ENCODE data around the gene SNTN.

The SNTN gene

DNA sequence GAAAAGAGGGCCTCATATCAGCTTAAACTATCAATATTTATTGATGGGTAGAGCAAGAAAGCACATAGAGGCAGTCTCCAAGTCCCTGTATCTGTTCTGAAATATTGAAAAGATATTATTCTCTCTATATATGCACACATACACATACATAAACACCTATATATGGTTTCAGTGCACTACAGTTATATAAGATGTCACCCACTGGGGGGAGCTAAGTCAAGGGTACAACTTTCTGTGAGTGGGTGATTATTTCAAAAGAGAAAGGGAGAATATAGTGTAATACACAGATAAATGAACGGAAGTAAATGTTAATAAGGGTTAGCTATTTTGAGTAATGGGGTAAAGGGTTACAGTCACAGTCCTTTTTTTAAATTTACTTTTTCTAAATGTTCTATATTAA lies 8.8 kb downstream of the SNTN start:
- H4K20me1 ChIP-seq (ENCODE audit: low read depth, low read length): no peaks in the 10 kb centered on the region
- no peaks in the 10 kb centered on the region for H3F3A ChIP-seq (ENCODE audit: insufficient read depth)
- no peak overlapping the region for H3K4me2 ChIP-seq (ENCODE audit: low read depth, low read length, poor library complexity, severe bottlenecking)
- H3K9me2 ChIP-seq (replicated peaks; ENCODE audit: insufficient read depth, low read length): no peaks in the 10 kb centered on the region; the same call in 1 of the 2 replicates
- no peaks in the 10 kb centered on the region for H3K27me3 ChIP-seq (ENCODE audit: low read length)
- no peak overlapping the region for H2AFZ ChIP-seq (ENCODE audit: low read depth, low read length, severe bottlenecking)
- H3K9ac ChIP-seq (ENCODE audit: low read length): no peak overlapping the region
- no peaks in the 10 kb centered on the region for H3K9me3 ChIP-seq (ENCODE audit: insufficient read depth, low read length)
- no peaks in the 10 kb centered on the region for H3K36me3 ChIP-seq (ENCODE audit: low read length)
- H3K27ac ChIP-seq (ENCODE audit: low read depth, low read length): no peak overlapping the region
- H3K79me2 ChIP-seq (ENCODE audit: insufficient read depth, low read length): no peaks in the 10 kb centered on the region
- TF ChIP-seq, protein P1, sequence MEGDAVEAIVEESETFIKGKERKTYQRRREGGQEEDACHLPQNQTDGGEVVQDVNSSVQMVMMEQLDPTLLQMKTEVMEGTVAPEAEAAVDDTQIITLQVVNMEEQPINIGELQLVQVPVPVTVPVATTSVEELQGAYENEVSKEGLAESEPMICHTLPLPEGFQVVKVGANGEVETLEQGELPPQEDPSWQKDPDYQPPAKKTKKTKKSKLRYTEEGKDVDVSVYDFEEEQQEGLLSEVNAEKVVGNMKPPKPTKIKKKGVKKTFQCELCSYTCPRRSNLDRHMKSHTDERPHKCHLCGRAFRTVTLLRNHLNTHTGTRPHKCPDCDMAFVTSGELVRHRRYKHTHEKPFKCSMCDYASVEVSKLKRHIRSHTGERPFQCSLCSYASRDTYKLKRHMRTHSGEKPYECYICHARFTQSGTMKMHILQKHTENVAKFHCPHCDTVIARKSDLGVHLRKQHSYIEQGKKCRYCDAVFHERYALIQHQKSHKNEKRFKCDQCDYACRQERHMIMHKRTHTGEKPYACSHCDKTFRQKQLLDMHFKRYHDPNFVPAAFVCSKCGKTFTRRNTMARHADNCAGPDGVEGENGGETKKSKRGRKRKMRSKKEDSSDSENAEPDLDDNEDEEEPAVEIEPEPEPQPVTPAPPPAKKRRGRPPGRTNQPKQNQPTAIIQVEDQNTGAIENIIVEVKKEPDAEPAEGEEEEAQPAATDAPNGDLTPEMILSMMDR (IDR thresholded peaks at IDR 0.05; ENCODE audit: insufficient read depth, low read length, poor library complexity, severe bottlenecking): no peak
- TF ChIP-seq EZH2phosphoT487 (conservative IDR thresholded peaks at IDR 0.05; ENCODE audit: low read length): no peak
- no peak overlapping the region for H3K4me3 ChIP-seq (ENCODE audit: insufficient read depth, low read length, poor library complexity, severe bottlenecking)

DNA sequence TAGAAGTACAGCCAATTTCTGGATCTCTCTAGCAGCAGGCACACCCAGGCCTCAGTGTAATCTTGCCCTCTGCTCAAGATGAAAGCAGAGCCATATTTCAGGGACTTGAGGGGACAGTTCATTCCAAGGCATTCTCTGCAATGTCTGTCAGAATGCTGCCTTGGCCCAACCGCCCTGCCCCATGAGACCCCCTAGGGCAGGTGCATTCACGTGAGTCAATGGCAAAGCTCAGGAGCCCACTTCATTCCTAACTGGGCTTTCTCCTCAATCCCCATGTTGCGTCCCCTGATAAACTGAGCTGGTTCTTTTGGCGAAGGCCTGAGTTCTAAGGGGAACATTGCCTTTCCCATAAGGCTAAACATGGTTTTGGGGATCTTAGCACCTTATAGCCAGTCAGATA lies 9.5 kb downstream of the SNTN start:
- H3K27me3 ChIP-seq (ENCODE audit: low read length): no peaks in the 10 kb centered on the region
- no peak overlapping the region for H3K4me2 ChIP-seq (ENCODE audit: low read depth, low read length, poor library complexity, severe bottlenecking)
- no peak overlapping the region for H3K27ac ChIP-seq (ENCODE audit: low read depth, low read length)
- no peaks in the 10 kb centered on the region for H4K20me1 ChIP-seq (ENCODE audit: low read depth, low read length)
- no peaks in the 10 kb centered on the region for H3K36me3 ChIP-seq (ENCODE audit: low read length)
- no peak overlapping the region for H2AFZ ChIP-seq (ENCODE audit: low read depth, low read length, severe bottlenecking)
- H3K9me2 ChIP-seq (replicated peaks; ENCODE audit: insufficient read depth, low read length): no peaks in the 10 kb centered on the region; the same call in 1 of the 2 replicates
- no peak overlapping the region for H3K9ac ChIP-seq (ENCODE audit: low read length)
- no peak overlapping the region for H3K4me3 ChIP-seq (ENCODE audit: insufficient read depth, low read length, poor library complexity, severe bottlenecking)
- H3K9me3 ChIP-seq (ENCODE audit: insufficient read depth, low read length): no peaks in the 10 kb centered on the region
- no peaks in the 10 kb centered on the region for H3F3A ChIP-seq (ENCODE audit: insufficient read depth)
- no peak for TF ChIP-seq EZH2phosphoT487 (conservative IDR thresholded peaks at IDR 0.05; ENCODE audit: low read length)
- TF ChIP-seq, protein P1 (IDR thresholded peaks at IDR 0.05; ENCODE audit: insufficient read depth, low read length, poor library complexity, severe bottlenecking): no peak
- no peaks in the 10 kb centered on the region for H3K79me2 ChIP-seq (ENCODE audit: insufficient read depth, low read length)

DNA sequence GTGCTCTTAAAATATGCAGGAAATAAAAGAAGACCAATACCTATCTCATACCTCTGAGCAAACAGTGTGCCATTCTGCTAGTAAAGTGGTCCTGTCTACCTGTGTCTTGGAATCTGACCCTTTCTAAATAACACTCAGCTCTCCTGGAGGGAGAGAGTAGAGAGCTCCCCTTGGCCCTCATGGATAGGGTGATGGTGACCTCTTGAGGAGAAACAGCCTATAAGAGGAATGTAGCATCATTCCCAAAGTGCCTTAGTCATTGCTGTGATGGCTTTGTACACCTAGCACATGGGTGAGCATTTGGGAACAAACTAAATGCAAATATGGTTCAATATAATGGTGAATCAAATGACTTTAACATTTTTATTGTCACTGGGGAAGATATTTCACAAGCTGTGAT lies 10.0 kb downstream of the SNTN start:
- no peak for TF ChIP-seq EZH2phosphoT487 (conservative IDR thresholded peaks at IDR 0.05; ENCODE audit: low read length)
- TF ChIP-seq, protein P1 (IDR thresholded peaks at IDR 0.05; ENCODE audit: insufficient read depth, low read length, poor library complexity, severe bottlenecking): no peak
- Histone ChIP-seq H3K27me3 (ENCODE audit: low read length) (no peaks in the 10 kb centered on the region), H3K9me2 (replicated peaks; ENCODE audit: insufficient read depth, low read length) (no peaks in the 10 kb centered on the region; the same call in 1 of the 2 replicates), H3K9me3 (ENCODE audit: insufficient read depth, low read length) (no peaks in the 10 kb centered on the region), H3K4me3 (ENCODE audit: insufficient read depth, low read length, poor library complexity, severe bottlenecking) (no peak overlapping the region), H3K27ac (ENCODE audit: low read depth, low read length) (no peak overlapping the region), H3K9ac (ENCODE audit: low read length) (no peak overlapping the region), H3K79me2 (ENCODE audit: insufficient read depth, low read length) (no peaks in the 10 kb centered on the region), H2AFZ (ENCODE audit: low read depth, low read length, severe bottlenecking) (no peak overlapping the region), H3K4me2 (ENCODE audit: low read depth, low read length, poor library complexity, severe bottlenecking) (no peak overlapping the region), H3K36me3 (ENCODE audit: low read length) (no peaks in the 10 kb centered on the region), H4K20me1 (ENCODE audit: low read depth, low read length) (no peaks in the 10 kb centered on the region), H3F3A (ENCODE audit: insufficient read depth) (no peaks in the 10 kb centered on the region)
